ENCODE results near the gene RNF121. TPM values are rescaled to one million over a fixed set of nuclear protein-coding genes. Genes with fewer than 3 reads are reported as not detected.

Gene RNF121
- total RNA-seq, 1 experiment from 2014 or later: 56.9 TPM

DNA sequence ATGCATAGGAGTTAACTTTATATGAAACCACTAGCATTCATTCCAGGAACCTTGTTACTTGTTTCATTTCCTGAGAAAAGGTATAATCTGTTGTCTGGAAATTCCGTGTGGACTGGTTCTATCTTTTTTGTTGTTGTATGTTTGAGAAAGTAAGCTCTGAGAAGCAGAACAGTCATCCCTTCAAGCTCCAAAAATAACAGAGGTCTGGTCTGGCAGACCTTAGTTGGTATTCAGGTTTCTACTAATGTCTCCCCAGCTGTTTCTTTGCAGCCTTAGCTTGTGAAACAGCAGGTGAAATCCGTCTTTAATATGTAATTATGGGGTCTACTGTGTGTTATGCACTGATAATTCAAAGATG lies 2.4 kb downstream of the RNF121 start:
- Histone ChIP-seq H3K14ac (ENCODE audit: insufficient read depth, low read length) (no peak overlapping the region), H3K27ac (ENCODE audit: insufficient read length, low read depth, low read length) (no peak overlapping the region), H3K23me2 (ENCODE audit: insufficient read length, low read depth, low read length, poor library complexity, severe bottlenecking) (peaks cover 10% of the 10 kb centered on the region), H3K79me2 (ENCODE audit: insufficient read depth, low read length) (peaks cover 35% of the 10 kb centered on the region), H4K20me1 (ENCODE audit: control insufficient read depth, insufficient read depth, insufficient read length) (no peaks in the 10 kb centered on the region), H2BK5ac (ENCODE audit: insufficient read length, low read length) (no peak overlapping the region), H4K91ac (ENCODE audit: insufficient read length, low read depth, low read length) (no peak overlapping the region), H3K4me1 (ENCODE audit: insufficient read depth, low read length) (no peaks in the 10 kb centered on the region; the same call in 1 of the 2 replicates), H2BK20ac (ENCODE audit: low read depth, low read length, poor library complexity, severe bottlenecking) (no peak overlapping the region), H3K18ac (ENCODE audit: insufficient read length, low read depth, low read length) (no peak overlapping the region), H3K56ac (ENCODE audit: insufficient read length, low read depth, low read length) (no peak overlapping the region), H3K27me3 (ENCODE audit: insufficient read depth, low read length) (no peaks in the 10 kb centered on the region), H2BK15ac (ENCODE audit: low read depth, low read length) (no peak overlapping the region), H4K8ac (replicated peaks; ENCODE audit: insufficient read length, low read depth, low read length) (no peak overlapping the region), H2AFZ (ENCODE audit: low read length) (no peak overlapping the region), H2BK120ac (ENCODE audit: low read depth, low read length, poor library complexity, severe bottlenecking) (no peak overlapping the region), H3K4ac (ENCODE audit: low read depth, low read length) (no peak overlapping the region), H3K9me3 (ENCODE audit: control insufficient read depth, low read depth, low read length) (no peaks in the 10 kb centered on the region), H4K5ac (ENCODE audit: insufficient read length, low read depth, low read length) (no peak overlapping the region), H2BK12ac (ENCODE audit: insufficient read length, low read depth, low read length) (no peak overlapping the region), H3K9ac (ENCODE audit: extremely low read depth, insufficient read length, low read length) (no peak overlapping the region), H3K4me2 (ENCODE audit: insufficient read depth, insufficient read length, low read length) (no peak overlapping the region), H2AK5ac (ENCODE audit: insufficient read length, low read length) (no peak overlapping the region), H3K23ac (ENCODE audit: insufficient read length, low read depth, low read length) (no peak overlapping the region), H3T11ph (ENCODE audit: low read length) (no peak overlapping the region), H3K79me1 (ENCODE audit: insufficient read depth, low read depth, low read length, poor library complexity, severe bottlenecking) (peaks cover 17% of the 10 kb centered on the region)
- Mint-ChIP-seq H3K27ac (no peak overlapping the region), H3K36me3 (ENCODE audit: insufficient read depth in 1 of 3, low read depth in 3 of 3) (peaks cover 1 to 5% (median 4%) of the 10 kb centered on the region in 3 experiments; a peak in 5 of 7 replicates), H3K4me1 (peaks cover 9 to 24% of the 10 kb centered on the region in 2 experiments), H3K27me3 (ENCODE audit: low read depth) (no peaks in the 10 kb centered on the region), H3K4me3 (no peak overlapping the region), H3K9me3 (no peaks in the 10 kb centered on the region)
- DNase-seq: no peak
- no CpG with 5 or more reads among the region's 2 CpGs for WGBS (ENCODE audit: extremely low coverage, insufficient read length, low lambda C conversion rate)
- TF ChIP-seq, protein P1, sequence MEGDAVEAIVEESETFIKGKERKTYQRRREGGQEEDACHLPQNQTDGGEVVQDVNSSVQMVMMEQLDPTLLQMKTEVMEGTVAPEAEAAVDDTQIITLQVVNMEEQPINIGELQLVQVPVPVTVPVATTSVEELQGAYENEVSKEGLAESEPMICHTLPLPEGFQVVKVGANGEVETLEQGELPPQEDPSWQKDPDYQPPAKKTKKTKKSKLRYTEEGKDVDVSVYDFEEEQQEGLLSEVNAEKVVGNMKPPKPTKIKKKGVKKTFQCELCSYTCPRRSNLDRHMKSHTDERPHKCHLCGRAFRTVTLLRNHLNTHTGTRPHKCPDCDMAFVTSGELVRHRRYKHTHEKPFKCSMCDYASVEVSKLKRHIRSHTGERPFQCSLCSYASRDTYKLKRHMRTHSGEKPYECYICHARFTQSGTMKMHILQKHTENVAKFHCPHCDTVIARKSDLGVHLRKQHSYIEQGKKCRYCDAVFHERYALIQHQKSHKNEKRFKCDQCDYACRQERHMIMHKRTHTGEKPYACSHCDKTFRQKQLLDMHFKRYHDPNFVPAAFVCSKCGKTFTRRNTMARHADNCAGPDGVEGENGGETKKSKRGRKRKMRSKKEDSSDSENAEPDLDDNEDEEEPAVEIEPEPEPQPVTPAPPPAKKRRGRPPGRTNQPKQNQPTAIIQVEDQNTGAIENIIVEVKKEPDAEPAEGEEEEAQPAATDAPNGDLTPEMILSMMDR (conservative IDR thresholded peaks at IDR 0.05): no peak

Measured in H9 (cell line).